Activated naive CD4-positive, alpha-beta T cell treated with anti-CD3 and anti-CD28 coated beads for 36 hours (primary cell): Measurements from ENCODE around the gene NLRC5. TPM values are rescaled to one million over a fixed set of nuclear protein-coding genes. Genes with fewer than 3 reads are reported as not detected.
"Not testable (repeated sequence)": the region's sequence is repeated elsewhere in the genome, so short reads cannot be mapped to it uniquely, and the experiment has no call there.

Experiments used
- CTCF ChIA-PET: fragments of 350-600 bp; sonication (Branson Sonifier 250); formaldehyde crosslinking; loops from one replicate; lab custom pipeline; 2021; ENCODE audit warnings: antibody characterized with exemption; lab: Charles Lee
- DNase-seq: peaks from one replicate; pipeline ENCODE4 v3.0.0-alpha.2; 2020
- H3K27ac Mint-ChIP-seq: one replicate; pipeline ENCODE4 v1.8.0; 2021; ENCODE audit warnings: mild to moderate bottlenecking, mixed read lengths
- H3K27me3 Mint-ChIP-seq: one replicate; pipeline ENCODE4 v1.8.0; 2021; ENCODE audit warnings: low read depth, mixed read lengths
- H3K36me3 Mint-ChIP-seq: one replicate; pipeline ENCODE4 v1.8.0; 2021; ENCODE audit warnings: low read depth, mixed read lengths
- H3K4me1 Mint-ChIP-seq: one replicate; pipeline ENCODE4 v1.8.0; 2021; ENCODE audit warnings: low read depth, mixed read lengths
- H3K4me3 Mint-ChIP-seq: one replicate; pipeline ENCODE4 v1.8.0; 2021; ENCODE audit warnings: mild to moderate bottlenecking, moderate library complexity, mixed read lengths
- H3K9me3 Mint-ChIP-seq: one replicate; pipeline ENCODE4 v1.8.0; 2021; ENCODE audit warnings: mixed read lengths
- intact Hi-C: fragments of 100-400 bp; cut with micrococcal nuclease; formaldehyde crosslinking; loops from one replicate; pipeline ENCODE4 v1.15.1; 2023
- total RNA-seq, 2 experiments: library from RNA; stranded (reverse); gene quantifications; one replicate each; pipeline ENCODE4 v1.2.3, GENCODE V29; 2021

Gene NLRC5
- total RNA-seq, 2 experiments from 2014 or later: 104 to 119 TPM

- Mint-ChIP-seq H3K4me1 (peaks cover 9% of the 10 kb centered on the region), H3K9me3 (no peaks in the 10 kb centered on the region), H3K36me3 (no peaks in the 10 kb centered on the region), H3K27ac (no peak overlapping the region), H3K27me3 (no peaks in the 10 kb centered on the region), H3K4me3 (no peak overlapping the region)
- intact Hi-C loops: no loop called here
- no peak for DNase-seq
- CTCF ChIA-PET: no interaction called here
Measured at GRCh38 chr16:57107321-57107922, 118.1 kb downstream of the NLRC5 start.

GRCh38 chr16:57108432-57108831, 119.1 kb downstream of the NLRC5 start:
- intact Hi-C loops: no loop called here
- Mint-ChIP-seq H3K4me3 (no peak overlapping the region), H3K27ac (no peak overlapping the region), H3K4me1 (peaks cover 10% of the 10 kb centered on the region), H3K27me3 (no peaks in the 10 kb centered on the region), H3K9me3 (no peaks in the 10 kb centered on the region), H3K36me3 (no peaks in the 10 kb centered on the region)
- no peak for DNase-seq
- CTCF ChIA-PET: no interaction called here

- H3K27ac Mint-ChIP-seq, intact Hi-C loops, H3K27me3 Mint-ChIP-seq, H3K4me1 Mint-ChIP-seq, DNase-seq, H3K9me3 Mint-ChIP-seq, H3K36me3 Mint-ChIP-seq, H3K4me3 Mint-ChIP-seq: not testable (repeated sequence)
- CTCF ChIA-PET: interaction anchor here (0.6 kb wide), 1 partner anchor 22 kb away, joined by 6 read pairs; no protein-coding TSS in a partner anchor
Measured at GRCh38 chr16:57109259-57110105, 120.1 kb downstream of the NLRC5 start.

GRCh38 chr16:57110937-57111336, 121.6 kb downstream of the NLRC5 start:
- Mint-ChIP-seq H3K27me3 (no peaks in the 10 kb centered on the region), H3K4me1 (peaks cover 1% of the 10 kb centered on the region), H3K36me3 (no peaks in the 10 kb centered on the region), H3K9me3 (no peaks in the 10 kb centered on the region), H3K4me3 (no peak overlapping the region), H3K27ac (no peak overlapping the region)
- intact Hi-C loops: no loop called here
- no peak for DNase-seq
- CTCF ChIA-PET: interaction anchor here (0.8 kb wide), 1 partner anchor 33 kb away, joined by 3 read pairs; no protein-coding TSS in a partner anchor

- Mint-ChIP-seq H3K4me1 (peaks cover 1% of the 10 kb centered on the region), H3K9me3 (no peaks in the 10 kb centered on the region), H3K27me3 (no peaks in the 10 kb centered on the region), H3K27ac (no peak overlapping the region), H3K36me3 (no peaks in the 10 kb centered on the region), H3K4me3 (no peak overlapping the region)
- no peak for DNase-seq
- CTCF ChIA-PET: interaction anchor here (0.8 kb wide), 1 partner anchor 33 kb away, joined by 3 read pairs; no protein-coding TSS in a partner anchor
- intact Hi-C loops: no loop called here
Measured at GRCh38 chr16:57111420-57111819, 122.1 kb downstream of the NLRC5 start.

GRCh38 chr16:57112403-57113041, 123.2 kb downstream of the NLRC5 start:
- H3K4me3 Mint-ChIP-seq: no peak overlapping the region
- no peaks in the 10 kb centered on the region for H3K27me3 Mint-ChIP-seq
- H3K27ac Mint-ChIP-seq: no peak overlapping the region
- intact Hi-C loops: no loop called here
- H3K4me1 Mint-ChIP-seq: peaks cover 1% of the 10 kb centered on the region
- CTCF ChIA-PET: interaction anchor here (1.0 to 1.6 kb wide), 2 partner anchors 20 to 148 kb away, joined by 3 to 5 read pairs; partner anchors contain the start of gene CPNE2
- DNase-seq: no peak
- no peaks in the 10 kb centered on the region for H3K36me3 Mint-ChIP-seq
- H3K9me3 Mint-ChIP-seq: no peaks in the 10 kb centered on the region

GRCh38 chr16:57113042-57113453, 123.7 kb downstream of the NLRC5 start:
- H3K4me1 Mint-ChIP-seq: peaks cover 1% of the 10 kb centered on the region
- no peaks in the 10 kb centered on the region for H3K27me3 Mint-ChIP-seq
- no peaks in the 10 kb centered on the region for H3K36me3 Mint-ChIP-seq
- intact Hi-C loops: no loop called here
- no peak for DNase-seq
- no peak overlapping the region for H3K27ac Mint-ChIP-seq
- no peak overlapping the region for H3K4me3 Mint-ChIP-seq
- H3K9me3 Mint-ChIP-seq: no peaks in the 10 kb centered on the region
- CTCF ChIA-PET: interaction anchor here (0.7 to 1.6 kb wide), 4 partner anchors 21 to 149 kb away, joined by 3 to 5 read pairs (median 3); partner anchors contain the start of gene CPNE2

GRCh38 chr16:57113664-57114063, 124.3 kb downstream of the NLRC5 start:
- Mint-ChIP-seq H3K27ac (no peak overlapping the region), H3K4me1 (peaks cover 1% of the 10 kb centered on the region), H3K4me3 (no peak overlapping the region), H3K36me3 (no peaks in the 10 kb centered on the region), H3K9me3 (no peaks in the 10 kb centered on the region), H3K27me3 (no peaks in the 10 kb centered on the region)
- no peak for DNase-seq
- intact Hi-C loops: no loop called here
- CTCF ChIA-PET: interaction anchor here (0.7 to 1.6 kb wide), 4 partner anchors 21 to 149 kb away, joined by 3 to 5 read pairs (median 3); partner anchors contain the start of gene CPNE2

GRCh38 chr16:57115168-57115513, 125.8 kb downstream of the NLRC5 start:
- intact Hi-C loops: no loop called here
- Mint-ChIP-seq H3K4me3 (no peak overlapping the region), H3K36me3 (no peaks in the 10 kb centered on the region), H3K27me3 (no peaks in the 10 kb centered on the region), H3K27ac (no peak overlapping the region), H3K9me3 (no peaks in the 10 kb centered on the region), H3K4me1 (peaks cover 1% of the 10 kb centered on the region)
- CTCF ChIA-PET: no interaction called here
- DNase-seq: no peak

GRCh38 chr16:57115514-57116182, 126.3 kb downstream of the NLRC5 start:
- CTCF ChIA-PET: no interaction called here
- no peak overlapping the region for H3K4me3 Mint-ChIP-seq
- H3K9me3 Mint-ChIP-seq: no peaks in the 10 kb centered on the region
- H3K4me1 Mint-ChIP-seq: peaks cover 1% of the 10 kb centered on the region
- intact Hi-C loops: no loop called here
- no peak overlapping the region for H3K27ac Mint-ChIP-seq
- no peak for DNase-seq
- H3K27me3 Mint-ChIP-seq: no peaks in the 10 kb centered on the region
- H3K36me3 Mint-ChIP-seq: no peaks in the 10 kb centered on the region

- intact Hi-C loops: no loop called here
- no peaks in the 10 kb centered on the region for H3K36me3 Mint-ChIP-seq
- H3K4me3 Mint-ChIP-seq: no peak overlapping the region
- H3K4me1 Mint-ChIP-seq: peaks cover 7% of the 10 kb centered on the region
- no peaks in the 10 kb centered on the region for H3K9me3 Mint-ChIP-seq
- H3K27ac Mint-ChIP-seq: no peak overlapping the region
- no peaks in the 10 kb centered on the region for H3K27me3 Mint-ChIP-seq
- CTCF ChIA-PET: interaction anchor here (0.9 kb wide), 1 partner anchor 27 kb away, joined by 3 read pairs; no protein-coding TSS in a partner anchor
- no peak for DNase-seq
Measured at GRCh38 chr16:57118461-57119084, 129.2 kb downstream of the NLRC5 start.
